HG03354 (cell line): ENCODE data around the gene C10orf67.
"Not testable (repeated sequence)": the region's sequence is repeated elsewhere in the genome, so short reads cannot be mapped to it uniquely, and the experiment has no call there.

Experiments used
- ATAC-seq: cut with Tn5 transposase; IDR thresholded peaks from one replicate; pipeline ENCODE4 v1.9.1; 2021; ENCODE audit warnings: mild to moderate bottlenecking; ENCODE audit not compliant: unreplicated experiment, poor library complexity, severe bottlenecking

The C10orf67 gene

GRCh38 chr10:23283680-23284079, 60.9 kb downstream of the C10orf67 start:
- no peak for ATAC-seq

- no peak for ATAC-seq
Measured at GRCh38 chr10:23281044-23281433, 63.6 kb downstream of the C10orf67 start.

GRCh38 chr10:23280419-23281043, 64.1 kb downstream of the C10orf67 start:
- ATAC-seq: no peak

- ATAC-seq: no peak
Measured at GRCh38 chr10:23275355-23275754, 69.2 kb downstream of the C10orf67 start.

GRCh38 chr10:23274179-23274578, 70.4 kb downstream of the C10orf67 start:
- ATAC-seq: not testable (repeated sequence)

- no peak for ATAC-seq
Measured at GRCh38 chr10:23270531-23270930, 74.1 kb downstream of the C10orf67 start.

- ATAC-seq: no peak
Measured at GRCh38 chr10:23263441-23264164, 81.0 kb downstream of the C10orf67 start.

GRCh38 chr10:23262928-23263327, 81.7 kb downstream of the C10orf67 start:
- no peak for ATAC-seq

GRCh38 chr10:23258516-23258915, 86.1 kb downstream of the C10orf67 start:
- ATAC-seq: no peak

- ATAC-seq: no peak
Measured at GRCh38 chr10:23253780-23254179, 90.8 kb downstream of the C10orf67 start.

GRCh38 chr10:23252859-23253258, 91.7 kb downstream of the C10orf67 start:
- not testable (repeated sequence) for ATAC-seq

- ATAC-seq: not testable (repeated sequence)
Measured at GRCh38 chr10:23241779-23242178, 102.8 kb downstream of the C10orf67 start.

- ATAC-seq: no peak
Measured at GRCh38 chr10:23238015-23238414, 106.6 kb downstream of the C10orf67 start.

- no peak for ATAC-seq
Measured at GRCh38 chr10:23230582-23230981, 114.0 kb downstream of the C10orf67 start.

- ATAC-seq: no peak
Measured at GRCh38 chr10:23217471-23217870, 127.1 kb downstream of the C10orf67 start.

- ATAC-seq: no peak
Measured at GRCh38 chr10:23205972-23206642, 138.5 kb downstream of the C10orf67 start.

- no peak for ATAC-seq
Measured at GRCh38 chr10:23204773-23205172, 139.8 kb downstream of the C10orf67 start.

GRCh38 chr10:23203369-23204325, 140.9 kb downstream of the C10orf67 start:
- ATAC-seq: no peak

- no peak for ATAC-seq
Measured at GRCh38 chr10:23202779-23203178, 141.8 kb downstream of the C10orf67 start.

GRCh38 chr10:23201837-23202236, 142.8 kb downstream of the C10orf67 start:
- no peak for ATAC-seq
